Measurements from ENCODE around the gene EDARADD. TPM values are rescaled to one million over a fixed set of nuclear protein-coding genes. Genes with fewer than 3 reads are reported as not detected.

EDARADD gene
- total and polyA plus RNA-seq, 2 of the 13 experiments (the other 11 are each of a cell fraction or from before 2014, with no cell fraction given): 0.03 TPM; not detected in 1

GRCh38 chr1:236515443-236515958 lies 121.4 kb downstream of the EDARADD start (continued):
- TF ChIP-seq ARID5B (CRISPR knock-in tag; IDR thresholded peaks at IDR 0.05) (peak; percentile 61), KLF6 (CRISPR knock-in tag; IDR thresholded peaks at IDR 0.05) (no peak), ZNF605 (CRISPR knock-in tag; IDR thresholded peaks at IDR 0.05) (0 out of 2 replicates have a peak, but pooled peaks have one; percentile 17), NR2F6 (IDR thresholded peaks at IDR 0.05) (no peak; the same call in 1 of the 2 replicates), NR2F6 (CRISPR knock-in tag; IDR thresholded peaks at IDR 0.05) (no peak), ZBTB20 (CRISPR knock-in tag; IDR thresholded peaks at IDR 0.05; ENCODE audit: borderline replicate concordance, low read depth) (peak; percentile 65; the same call in 1 of the 2 replicates), GATA4 (IDR thresholded peaks at IDR 0.05; ENCODE audit: borderline replicate concordance, low read depth) (0 out of 2 replicates have a peak, but pooled peaks have one; percentile 5), ZNF878 (CRISPR knock-in tag; IDR thresholded peaks at IDR 0.05) (peak; percentile 81; the same call in 1 of the 2 replicates), MXD4 (CRISPR knock-in tag; IDR thresholded peaks at IDR 0.05) (0 out of 2 replicates have a peak, but pooled peaks have one; percentile 46), ZSCAN29 (CRISPR knock-in tag; conservative IDR thresholded peaks at IDR 0.05) (0 out of 2 replicates have a peak, but pooled peaks have one; percentile 39), ZFX (CRISPR knock-in tag; IDR thresholded peaks at IDR 0.05; ENCODE audit: low read depth) (peak; percentile 23; the same call in 1 of the 2 replicates)
- TF ChIP-seq, protein P1, sequence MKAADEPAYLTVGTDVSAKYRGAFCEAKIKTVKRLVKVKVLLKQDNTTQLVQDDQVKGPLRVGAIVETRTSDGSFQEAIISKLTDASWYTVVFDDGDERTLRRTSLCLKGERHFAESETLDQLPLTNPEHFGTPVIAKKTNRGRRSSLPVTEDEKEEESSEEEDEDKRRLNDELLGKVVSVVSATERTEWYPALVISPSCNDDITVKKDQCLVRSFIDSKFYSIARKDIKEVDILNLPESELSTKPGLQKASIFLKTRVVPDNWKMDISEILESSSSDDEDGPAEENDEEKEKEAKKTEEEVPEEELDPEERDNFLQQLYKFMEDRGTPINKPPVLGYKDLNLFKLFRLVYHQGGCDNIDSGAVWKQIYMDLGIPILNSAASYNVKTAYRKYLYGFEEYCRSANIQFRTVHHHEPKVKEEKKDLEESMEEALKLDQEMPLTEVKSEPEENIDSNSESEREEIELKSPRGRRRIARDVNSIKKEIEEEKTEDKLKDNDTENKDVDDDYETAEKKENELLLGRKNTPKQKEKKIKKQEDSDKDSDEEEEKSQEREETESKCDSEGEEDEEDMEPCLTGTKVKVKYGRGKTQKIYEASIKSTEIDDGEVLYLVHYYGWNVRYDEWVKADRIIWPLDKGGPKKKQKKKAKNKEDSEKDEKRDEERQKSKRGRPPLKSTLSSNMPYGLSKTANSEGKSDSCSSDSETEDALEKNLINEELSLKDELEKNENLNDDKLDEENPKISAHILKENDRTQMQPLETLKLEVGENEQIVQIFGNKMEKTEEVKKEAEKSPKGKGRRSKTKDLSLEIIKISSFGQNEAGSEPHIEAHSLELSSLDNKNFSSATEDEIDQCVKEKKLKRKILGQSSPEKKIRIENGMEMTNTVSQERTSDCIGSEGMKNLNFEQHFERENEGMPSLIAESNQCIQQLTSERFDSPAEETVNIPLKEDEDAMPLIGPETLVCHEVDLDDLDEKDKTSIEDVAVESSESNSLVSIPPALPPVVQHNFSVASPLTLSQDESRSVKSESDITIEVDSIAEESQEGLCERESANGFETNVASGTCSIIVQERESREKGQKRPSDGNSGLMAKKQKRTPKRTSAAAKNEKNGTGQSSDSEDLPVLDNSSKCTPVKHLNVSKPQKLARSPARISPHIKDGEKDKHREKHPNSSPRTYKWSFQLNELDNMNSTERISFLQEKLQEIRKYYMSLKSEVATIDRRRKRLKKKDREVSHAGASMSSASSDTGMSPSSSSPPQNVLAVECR (CRISPR knock-in tag; IDR thresholded peaks at IDR 0.05; ENCODE audit: borderline replicate concordance): peak; percentile 36; the same call in 1 of the 2 replicates
- TF ChIP-seq, protein P2, sequence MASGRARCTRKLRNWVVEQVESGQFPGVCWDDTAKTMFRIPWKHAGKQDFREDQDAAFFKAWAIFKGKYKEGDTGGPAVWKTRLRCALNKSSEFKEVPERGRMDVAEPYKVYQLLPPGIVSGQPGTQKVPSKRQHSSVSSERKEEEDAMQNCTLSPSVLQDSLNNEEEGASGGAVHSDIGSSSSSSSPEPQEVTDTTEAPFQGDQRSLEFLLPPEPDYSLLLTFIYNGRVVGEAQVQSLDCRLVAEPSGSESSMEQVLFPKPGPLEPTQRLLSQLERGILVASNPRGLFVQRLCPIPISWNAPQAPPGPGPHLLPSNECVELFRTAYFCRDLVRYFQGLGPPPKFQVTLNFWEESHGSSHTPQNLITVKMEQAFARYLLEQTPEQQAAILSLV (CRISPR knock-in tag; IDR thresholded peaks at IDR 0.05; ENCODE audit: borderline replicate concordance): no peak
- TF ChIP-seq, protein P3, sequence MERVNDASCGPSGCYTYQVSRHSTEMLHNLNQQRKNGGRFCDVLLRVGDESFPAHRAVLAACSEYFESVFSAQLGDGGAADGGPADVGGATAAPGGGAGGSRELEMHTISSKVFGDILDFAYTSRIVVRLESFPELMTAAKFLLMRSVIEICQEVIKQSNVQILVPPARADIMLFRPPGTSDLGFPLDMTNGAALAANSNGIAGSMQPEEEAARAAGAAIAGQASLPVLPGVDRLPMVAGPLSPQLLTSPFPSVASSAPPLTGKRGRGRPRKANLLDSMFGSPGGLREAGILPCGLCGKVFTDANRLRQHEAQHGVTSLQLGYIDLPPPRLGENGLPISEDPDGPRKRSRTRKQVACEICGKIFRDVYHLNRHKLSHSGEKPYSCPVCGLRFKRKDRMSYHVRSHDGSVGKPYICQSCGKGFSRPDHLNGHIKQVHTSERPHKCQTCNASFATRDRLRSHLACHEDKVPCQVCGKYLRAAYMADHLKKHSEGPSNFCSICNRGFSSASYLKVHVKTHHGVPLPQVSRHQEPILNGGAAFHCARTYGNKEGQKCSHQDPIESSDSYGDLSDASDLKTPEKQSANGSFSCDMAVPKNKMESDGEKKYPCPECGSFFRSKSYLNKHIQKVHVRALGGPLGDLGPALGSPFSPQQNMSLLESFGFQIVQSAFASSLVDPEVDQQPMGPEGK (CRISPR knock-in tag; IDR thresholded peaks at IDR 0.05): peak; percentile 47; the same call in 1 of the 2 replicates
- TF ChIP-seq, protein P4, sequence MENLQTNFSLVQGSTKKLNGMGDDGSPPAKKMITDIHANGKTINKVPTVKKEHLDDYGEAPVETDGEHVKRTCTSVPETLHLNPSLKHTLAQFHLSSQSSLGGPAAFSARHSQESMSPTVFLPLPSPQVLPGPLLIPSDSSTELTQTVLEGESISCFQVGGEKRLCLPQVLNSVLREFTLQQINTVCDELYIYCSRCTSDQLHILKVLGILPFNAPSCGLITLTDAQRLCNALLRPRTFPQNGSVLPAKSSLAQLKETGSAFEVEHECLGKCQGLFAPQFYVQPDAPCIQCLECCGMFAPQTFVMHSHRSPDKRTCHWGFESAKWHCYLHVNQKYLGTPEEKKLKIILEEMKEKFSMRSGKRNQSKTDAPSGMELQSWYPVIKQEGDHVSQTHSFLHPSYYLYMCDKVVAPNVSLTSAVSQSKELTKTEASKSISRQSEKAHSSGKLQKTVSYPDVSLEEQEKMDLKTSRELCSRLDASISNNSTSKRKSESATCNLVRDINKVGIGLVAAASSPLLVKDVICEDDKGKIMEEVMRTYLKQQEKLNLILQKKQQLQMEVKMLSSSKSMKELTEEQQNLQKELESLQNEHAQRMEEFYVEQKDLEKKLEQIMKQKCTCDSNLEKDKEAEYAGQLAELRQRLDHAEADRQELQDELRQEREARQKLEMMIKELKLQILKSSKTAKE (CRISPR knock-in tag; IDR thresholded peaks at IDR 0.05; ENCODE audit: borderline replicate concordance): no peak

Data from HepG2 (cell line).